ENCODE data around the gene RPP38.

Gene RPP38

GRCh38 chr10:15084502-15084922 is 12.6 kb upstream of the RPP38 start:
- TF ChIP-seq CTCF (IDR thresholded peaks at IDR 0.05; ENCODE audit: borderline replicate concordance, insufficient read depth, low read depth, low read length): no peak
- no peak overlapping the region for H3K4me3 ChIP-seq (ENCODE audit: low read depth, low read length)

- peak within 1 kb of the TSS; percentile 42 for H3K4me3 ChIP-seq (ENCODE audit: low read depth, low read length)
- peak; percentile 38; the same call in 1 of the 2 replicates for TF ChIP-seq CTCF (IDR thresholded peaks at IDR 0.05; ENCODE audit: borderline replicate concordance, insufficient read depth, low read depth, low read length)
Measured at GRCh38 chr10:15088428-15089261, 8.5 kb upstream of the RPP38 start, which contains the start of gene ACBD7. Gene ACBD7, minus strand, starts transcription at chr10:15088776. Its CDS starts 48 bp downstream, at chr10:15088728.

- TF ChIP-seq CTCF (IDR thresholded peaks at IDR 0.05; ENCODE audit: borderline replicate concordance, insufficient read depth, low read depth, low read length): no peak
- H3K4me3 ChIP-seq (ENCODE audit: low read depth, low read length): no peak overlapping the region
Measured at GRCh38 chr10:15091418-15091817, 5.7 kb upstream of the RPP38 start.

DNA sequence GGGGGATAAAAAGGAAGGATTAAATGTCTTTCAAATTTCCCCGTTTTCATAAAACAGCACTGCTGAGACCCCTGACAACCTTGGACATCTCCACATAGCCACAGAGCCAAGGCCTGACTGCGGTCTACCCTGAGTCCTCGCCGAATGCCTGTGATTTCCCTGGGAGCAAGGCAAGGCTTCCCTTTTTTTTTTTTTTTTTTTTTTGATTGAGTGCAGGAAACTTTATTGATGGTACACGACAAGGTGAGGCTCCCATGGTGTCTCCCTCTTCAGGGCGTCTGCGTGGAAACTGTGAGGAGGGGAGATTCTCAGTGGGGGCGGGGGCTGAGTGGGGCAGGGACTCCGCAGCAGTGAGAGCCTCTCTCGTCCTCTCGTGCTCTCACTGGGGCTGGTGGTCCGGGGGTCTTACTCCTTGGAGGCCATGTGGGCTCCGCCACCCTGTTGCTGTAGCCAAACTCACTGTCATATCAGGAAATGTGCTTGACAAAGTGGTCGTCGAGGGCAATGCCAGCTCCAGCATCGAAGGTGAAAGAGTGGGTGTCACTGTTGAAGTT is 4.2 kb upstream of the RPP38 start:
- TF ChIP-seq CTCF (IDR thresholded peaks at IDR 0.05; ENCODE audit: borderline replicate concordance, insufficient read depth, low read depth, low read length): no peak

GRCh38 chr10:15096661-15097010 is 519 bp upstream of the RPP38 start:
- peak overlapping the region; percentile 99 for H3K4me3 ChIP-seq (ENCODE audit: low read depth, low read length)
- no peak for TF ChIP-seq CTCF (IDR thresholded peaks at IDR 0.05; ENCODE audit: borderline replicate concordance, insufficient read depth, low read depth, low read length)

More for the DNA sequence above, 4.2 kb upstream of the RPP38 start:
- no peak overlapping the region for H3K4me3 ChIP-seq (ENCODE audit: low read depth, low read length)

GRCh38 chr10:15099886-15100285 is 2.7 kb downstream of the RPP38 start:
- TF ChIP-seq CTCF (IDR thresholded peaks at IDR 0.05; ENCODE audit: borderline replicate concordance, insufficient read depth, low read depth, low read length): no peak
- no peak overlapping the region for H3K4me3 ChIP-seq (ENCODE audit: low read depth, low read length)

- no peak overlapping the region for H3K4me3 ChIP-seq (ENCODE audit: low read depth, low read length)
- no peak for TF ChIP-seq CTCF (IDR thresholded peaks at IDR 0.05; ENCODE audit: borderline replicate concordance, insufficient read depth, low read depth, low read length)
Measured at GRCh38 chr10:15103513-15103912, 6.4 kb downstream of the RPP38 start.
